Measurements from ENCODE around the gene HNF4A.
"Not testable (repeated sequence)": the region's sequence is repeated elsewhere in the genome, so short reads cannot be mapped to it uniquely, and the experiment has no call there.

HNF4A gene

DNA sequence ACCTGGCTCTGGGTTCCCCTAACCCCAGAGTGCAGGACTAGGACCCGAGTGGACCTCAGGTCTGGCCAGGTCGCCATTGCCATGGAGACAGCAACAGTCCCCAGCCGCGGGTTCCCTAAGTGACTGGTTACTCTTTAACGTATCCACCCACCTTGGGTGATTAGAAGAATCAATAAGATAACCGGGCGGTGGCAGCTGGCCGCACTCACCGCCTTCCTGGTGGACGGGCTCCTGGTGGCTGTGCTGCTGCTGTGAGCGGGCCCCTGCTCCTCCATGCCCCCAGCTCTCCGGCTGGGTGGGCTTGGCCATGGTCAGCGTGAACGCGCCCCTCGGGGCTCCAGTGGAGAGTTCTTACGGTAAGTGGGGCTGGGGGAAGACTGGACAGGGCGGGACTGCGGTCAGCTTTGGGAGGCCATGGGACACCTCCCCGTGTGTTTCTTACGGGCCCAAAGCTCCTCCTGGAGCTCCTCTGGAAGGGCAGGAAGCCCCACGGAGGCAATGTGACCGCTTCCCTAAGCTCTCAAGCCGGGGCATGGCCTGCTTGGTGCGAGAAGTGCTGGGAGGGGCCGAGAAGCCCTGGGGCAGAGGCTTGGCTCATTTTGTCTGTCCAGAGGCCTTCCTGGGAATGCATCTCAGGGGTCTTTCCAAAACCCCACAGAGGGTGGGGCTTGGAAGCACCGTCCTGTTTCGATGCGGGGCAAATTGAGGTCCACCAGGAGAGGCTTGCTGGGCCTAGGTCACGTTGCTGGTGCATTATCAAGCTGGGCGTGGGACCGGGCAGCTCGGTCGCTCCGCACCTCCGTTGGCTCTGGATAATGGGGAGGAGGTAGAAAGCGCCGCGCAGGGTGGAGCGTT is at the start of gene HNF4A:
Gene HNF4A (plus strand): TSS at position 202 of the 855 bp plus-strand sequence. CDS start 106 bp downstream, at position 308.
- no peak for DNase-seq (ENCODE audit: low read depth)

DNA sequence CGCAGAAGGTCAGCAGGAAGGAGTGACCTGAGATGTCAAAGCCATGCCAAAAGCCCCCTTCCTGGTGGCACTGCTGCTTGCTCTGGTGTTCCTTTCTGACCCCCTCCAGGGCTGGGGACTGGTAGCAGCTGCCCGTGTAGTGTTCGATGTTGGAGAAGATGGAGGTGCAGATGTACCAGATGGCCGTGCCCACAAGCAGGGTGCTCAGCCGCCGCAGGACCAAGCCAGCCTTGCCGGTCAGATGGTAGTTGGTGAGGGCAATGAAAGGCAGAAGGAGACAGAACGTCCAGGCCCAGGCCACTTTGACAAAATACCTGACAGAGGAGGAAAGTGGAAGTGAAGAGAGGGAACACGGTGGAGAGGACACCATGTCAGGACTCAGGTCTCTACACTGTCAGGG is 48.6 kb upstream of the HNF4A start:
- no peak for DNase-seq (ENCODE audit: low read depth)

GRCh38 chr20:44309763-44310663 is 45.5 kb upstream of the HNF4A start:
- DNase-seq (ENCODE audit: low read depth): no peak

GRCh38 chr20:44310664-44311639 is 44.5 kb upstream of the HNF4A start, which contains the start of gene FITM2:
TSS of gene FITM2 (minus strand) at chr20:44311202. CDS start at chr20:44311148, 54 bp downstream.
- DNase-seq (ENCODE audit: low read depth): peak; percentile 99

DNA sequence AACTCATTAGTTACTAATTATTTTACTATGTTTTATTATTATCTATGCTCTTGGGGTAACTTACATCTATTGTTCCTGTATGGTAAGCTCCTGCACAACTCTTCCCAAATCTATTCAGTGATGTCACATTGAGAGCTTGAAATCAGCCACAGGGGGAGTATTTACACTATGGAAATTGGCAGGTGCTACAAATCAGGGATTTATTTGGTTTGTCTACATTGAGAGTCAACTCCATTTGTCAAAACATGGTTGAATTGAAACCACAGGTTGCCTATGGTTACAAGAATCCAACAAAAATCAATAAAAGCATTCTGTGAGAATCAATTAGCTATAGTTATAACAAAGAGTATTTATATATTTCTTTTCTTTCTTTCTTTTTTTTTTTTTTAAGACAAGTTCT is 40.6 kb upstream of the HNF4A start:
- no peak for DNase-seq (ENCODE audit: low read depth)

DNA sequence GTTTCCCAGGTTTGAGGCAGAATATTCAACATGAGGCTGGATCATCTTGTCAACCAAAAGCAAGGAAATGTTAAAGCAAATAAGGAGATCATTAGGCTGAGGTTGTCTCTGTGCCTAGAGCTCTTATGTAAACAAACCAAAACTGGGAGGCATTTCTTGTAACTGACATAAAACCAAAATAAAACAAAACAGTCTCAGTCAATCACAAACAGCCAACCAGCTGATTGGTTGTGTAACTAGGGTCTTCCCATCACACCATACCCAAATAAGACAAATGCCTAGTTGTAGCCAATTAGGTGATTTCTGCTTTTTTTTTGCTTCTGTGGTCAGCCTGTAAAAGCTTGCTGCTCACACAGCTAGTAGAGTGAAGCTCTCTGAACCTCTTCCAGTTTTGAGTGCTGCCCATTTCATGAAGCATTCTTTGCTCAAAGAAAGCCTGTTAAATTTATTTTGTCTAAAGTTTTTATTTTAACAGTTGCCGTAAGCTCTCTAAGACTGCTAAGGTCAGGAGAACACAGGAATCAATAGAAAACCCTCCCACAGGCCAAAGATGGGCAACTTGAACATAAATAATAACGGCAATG is 35.6 kb upstream of the HNF4A start:
- no peak for DNase-seq (ENCODE audit: low read depth)

DNA sequence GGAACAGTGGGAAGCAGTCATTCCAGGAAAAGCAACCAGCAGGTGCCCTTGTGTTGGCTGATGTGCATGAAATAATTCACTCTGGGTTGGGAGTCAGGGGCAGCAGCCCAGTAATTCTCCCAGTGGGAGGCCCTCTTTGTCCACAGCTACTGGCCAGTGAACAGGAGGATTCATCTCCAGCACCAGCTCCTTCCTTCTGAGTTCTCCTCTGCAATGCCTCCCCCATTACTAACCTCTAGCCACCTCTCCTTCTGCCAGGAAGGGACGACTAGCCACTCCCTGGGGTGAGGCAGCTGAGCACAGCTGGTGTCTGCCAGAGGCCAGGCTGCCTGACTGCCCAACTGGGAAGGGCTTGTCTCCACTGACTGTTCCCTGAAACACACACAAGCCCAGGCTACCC is 31.2 kb upstream of the HNF4A start:
- no peak for DNase-seq (ENCODE audit: low read depth)

- DNase-seq (ENCODE audit: low read depth): no peak
Observed at GRCh38 chr20:44326391-44327159, 28.9 kb upstream of the HNF4A start.

GRCh38 chr20:44327748-44328147 is 27.8 kb upstream of the HNF4A start:
- DNase-seq (ENCODE audit: low read depth): not testable (repeated sequence)

DNA sequence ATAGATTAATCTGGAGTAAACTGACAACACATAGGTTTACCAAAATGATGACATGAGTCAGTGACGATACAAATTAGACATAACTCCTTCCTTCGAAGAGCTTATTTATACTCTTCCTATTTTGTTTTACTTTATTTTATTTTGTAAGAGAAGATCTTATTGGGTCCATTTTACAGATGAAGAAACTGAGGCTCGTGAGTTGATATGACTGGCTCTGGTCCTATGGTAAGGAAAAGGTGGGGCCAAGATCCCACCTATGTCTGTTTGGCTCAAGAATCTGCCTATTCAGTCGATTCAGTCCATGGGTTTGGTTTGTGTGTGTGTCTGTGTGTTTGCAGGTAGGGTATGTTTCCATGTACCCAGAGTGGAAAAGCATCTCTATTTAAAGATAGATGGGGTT is 27.1 kb upstream of the HNF4A start:
- DNase-seq (ENCODE audit: low read depth): no peak

GRCh38 chr20:44331201-44331600 is 24.3 kb upstream of the HNF4A start:
- no peak for DNase-seq (ENCODE audit: low read depth)

DNA sequence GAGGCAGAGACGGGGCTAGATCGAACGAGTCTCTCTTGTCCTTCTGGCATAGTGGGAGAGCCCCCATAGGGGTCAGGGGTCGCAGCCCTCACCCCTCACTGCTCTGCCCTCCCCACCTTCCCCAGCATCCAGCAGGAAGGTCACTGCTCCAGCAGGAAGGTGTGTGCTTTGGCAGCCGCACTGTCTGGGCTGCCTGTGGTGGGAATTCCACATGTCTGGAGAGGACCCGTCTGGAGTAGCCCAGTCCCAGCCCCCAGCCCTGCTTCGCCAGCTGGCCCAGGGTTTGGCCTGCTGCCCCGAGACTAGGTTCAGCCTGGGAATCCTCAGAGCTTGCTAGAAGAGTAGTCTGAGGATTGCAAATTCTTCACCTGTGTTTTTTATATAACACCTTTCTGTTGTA is 21.2 kb upstream of the HNF4A start:
- DNase-seq (ENCODE audit: low read depth): no peak

DNA sequence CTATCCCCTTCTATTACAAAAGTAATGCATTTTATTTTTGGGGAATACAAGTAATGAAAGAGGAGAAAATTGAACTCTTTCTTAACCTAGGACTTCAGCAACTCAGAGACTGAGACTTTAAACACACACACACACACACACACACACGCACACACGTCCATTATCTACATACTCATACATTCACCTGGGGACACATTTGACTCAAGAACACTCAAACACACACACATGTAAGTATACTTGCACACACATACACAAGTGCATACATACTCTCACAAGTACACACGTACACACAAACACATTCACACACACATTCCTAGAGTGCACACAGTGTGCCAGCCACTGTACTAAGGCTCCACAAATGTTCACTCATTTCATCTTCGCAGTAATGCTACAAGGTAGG is 20.8 kb upstream of the HNF4A start:
- no peak for DNase-seq (ENCODE audit: low read depth)

GRCh38 chr20:44335675-44336074 is 19.8 kb upstream of the HNF4A start:
- no peak for DNase-seq (ENCODE audit: low read depth)

- no peak for DNase-seq (ENCODE audit: low read depth)
Observed at GRCh38 chr20:44336086-44336485, 19.4 kb upstream of the HNF4A start.

GRCh38 chr20:44336725-44337380 is 18.6 kb upstream of the HNF4A start, which contains the start of gene R3HDML:
TSS of gene R3HDML (plus strand) at chr20:44337043. CDS start at chr20:44337158, 115 bp downstream.
- DNase-seq (ENCODE audit: low read depth): no peak

GRCh38 chr20:44342248-44342647 is 13.3 kb upstream of the HNF4A start:
- no peak for DNase-seq (ENCODE audit: low read depth)

- DNase-seq (ENCODE audit: low read depth): no peak
Observed at GRCh38 chr20:44343162-44343675, 12.3 kb upstream of the HNF4A start.

DNA sequence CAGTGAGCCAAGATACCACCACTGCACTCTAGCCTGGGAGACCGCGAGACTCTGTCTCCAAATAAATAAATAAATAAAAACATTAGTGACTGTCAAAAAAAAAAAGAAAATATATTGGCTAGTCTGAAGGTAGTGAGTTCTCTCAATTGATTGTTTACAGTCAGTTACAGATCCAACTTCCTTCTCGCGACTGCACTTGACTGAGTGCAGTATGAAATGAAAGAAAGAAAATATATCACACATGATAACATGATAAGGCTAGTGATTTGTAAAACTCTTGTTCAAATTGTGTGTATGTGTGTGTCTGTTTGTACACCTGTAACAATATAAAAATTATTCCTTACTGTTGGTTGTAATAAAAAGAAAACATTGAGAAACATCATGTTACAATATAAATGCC is 10.8 kb upstream of the HNF4A start:
- no peak for DNase-seq (ENCODE audit: low read depth)

GRCh38 chr20:44345147-44345546 is 10.4 kb upstream of the HNF4A start:
- DNase-seq (ENCODE audit: low read depth): no peak

All from activated T-helper 9 cell treated with anti-CD3 and anti-CD28 coated beads, Interleukin-2, amount 50 U/mL, for 16 hours (primary cell).